NCI-H2196 treated with DMSO at 0.1 percent for 48 hours (cell line): ENCODE data around the gene TMEM163.
"Not testable (repeated sequence)": the region's sequence is repeated elsewhere in the genome, so short reads cannot be mapped to it uniquely, and the experiment has no call there.

Experiments used
- DNase-seq: peaks from one replicate; lab custom pipeline; 2025; ENCODE audit not compliant: unreplicated experiment; lab: John Stamatoyannopoulos, UW

The TMEM163 gene

GRCh38 chr2:134623046-134623445 lies 95.8 kb downstream of the TMEM163 start:
- no peak for DNase-seq

- no peak for DNase-seq
Measured at GRCh38 chr2:134621939-134622705, 96.7 kb downstream of the TMEM163 start.

DNA sequence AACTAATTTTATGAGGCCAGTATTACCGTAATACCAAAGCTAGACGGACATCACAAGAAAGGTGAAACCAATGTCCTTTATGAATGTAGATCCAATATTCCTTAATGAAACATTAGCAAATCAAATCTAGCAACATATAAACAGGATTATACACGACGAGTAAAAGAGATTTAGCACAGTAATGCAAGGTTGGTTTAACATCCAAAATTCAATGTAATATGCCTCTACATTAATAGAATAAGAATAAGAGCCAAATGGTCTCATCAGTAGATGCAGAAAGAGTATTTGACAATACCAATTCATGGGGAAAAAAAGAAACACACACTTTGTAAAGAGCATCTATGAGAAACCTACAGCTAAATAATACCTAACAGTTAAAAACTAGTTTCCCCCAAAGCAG lies 99.5 kb downstream of the TMEM163 start:
- DNase-seq, result no peak

- not testable (repeated sequence) for DNase-seq
Measured at GRCh38 chr2:134615480-134615879, 103.3 kb downstream of the TMEM163 start.

DNA sequence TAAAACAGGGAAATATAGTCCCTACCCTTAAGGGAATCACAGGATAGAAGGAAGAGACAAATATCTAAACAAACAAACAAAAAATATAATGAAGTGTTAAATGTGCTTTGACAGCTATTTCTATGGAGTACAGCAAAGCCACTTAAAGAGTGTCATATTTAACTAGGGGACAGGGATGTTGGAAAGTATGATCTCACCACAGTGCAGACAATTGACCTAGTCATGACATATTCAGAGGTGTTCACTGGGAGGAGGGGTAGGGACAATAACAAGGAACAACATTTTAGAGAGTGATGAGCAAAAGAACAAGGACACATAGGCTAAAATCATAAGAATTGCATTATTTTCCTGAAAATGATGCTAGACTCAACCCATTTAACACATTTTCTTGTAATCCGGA lies 107.5 kb downstream of the TMEM163 start:
- no peak for DNase-seq

- no peak for DNase-seq
Measured at GRCh38 chr2:134610871-134611270, 107.9 kb downstream of the TMEM163 start.

GRCh38 chr2:134609924-134610513 lies 108.8 kb downstream of the TMEM163 start:
- DNase-seq, result no peak

GRCh38 chr2:134603966-134604365 lies 114.8 kb downstream of the TMEM163 start:
- no peak for DNase-seq

- DNase-seq, result no peak
Measured at GRCh38 chr2:134602666-134603065, 116.1 kb downstream of the TMEM163 start.

GRCh38 chr2:134601264-134601663 lies 117.5 kb downstream of the TMEM163 start:
- no peak for DNase-seq

DNA sequence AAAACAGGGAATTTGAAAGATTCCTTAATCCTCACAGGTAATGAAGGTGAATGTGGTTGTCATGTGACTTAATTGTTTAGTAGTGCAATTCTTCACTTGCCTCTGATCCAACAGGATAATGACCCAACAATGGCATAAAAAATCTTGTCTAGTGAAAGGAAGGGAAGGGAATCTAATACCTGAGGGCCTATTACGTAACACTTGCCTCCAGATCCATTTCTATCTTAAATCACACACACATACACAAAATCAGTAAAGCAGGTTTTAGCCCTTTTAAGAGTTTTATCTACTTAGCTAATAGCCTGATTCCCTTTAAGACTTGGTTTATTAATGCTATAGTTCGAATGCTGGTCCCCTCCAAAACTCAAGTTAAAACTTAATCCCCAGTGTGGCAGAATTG lies 118.6 kb downstream of the TMEM163 start:
- no peak for DNase-seq

DNA sequence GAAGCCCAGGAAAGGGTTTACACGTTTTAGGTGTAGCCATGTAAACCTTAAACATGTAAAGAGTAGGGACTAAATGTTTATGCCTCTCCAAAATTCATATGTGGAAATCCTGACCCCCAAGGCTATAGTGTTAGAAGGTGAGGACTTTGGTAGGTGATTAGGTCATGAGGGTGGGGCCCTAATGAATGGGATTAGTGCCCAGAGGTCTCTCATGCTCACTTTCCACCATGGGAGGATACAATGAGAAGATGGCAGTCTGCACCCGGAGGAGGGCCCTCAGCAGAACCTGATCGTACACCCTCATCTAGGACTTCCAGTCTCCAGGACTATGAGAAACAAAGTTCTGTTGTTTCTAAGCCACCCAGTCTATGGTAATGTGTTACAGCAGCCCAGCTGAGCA lies 119.6 kb downstream of the TMEM163 start:
- no peak for DNase-seq

DNA sequence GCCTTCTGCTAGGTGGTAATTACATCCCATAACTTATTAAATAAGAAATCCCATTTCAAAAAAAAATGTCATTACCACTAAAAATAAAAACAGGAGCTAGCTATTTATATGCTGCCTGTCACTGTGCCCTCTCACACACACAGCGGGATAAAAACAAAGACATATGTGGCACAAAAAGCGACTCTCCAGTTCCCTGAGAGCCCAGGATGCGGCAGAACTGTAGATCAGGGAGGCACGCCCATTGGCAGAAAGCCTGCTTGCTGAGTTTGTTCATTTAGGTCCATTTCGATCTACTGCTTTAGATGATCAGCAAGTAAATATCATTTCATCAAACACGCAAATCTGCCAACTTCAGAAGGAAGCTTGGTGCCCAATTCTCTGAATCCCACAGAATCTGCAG lies 124.4 kb downstream of the TMEM163 start:
- no peak for DNase-seq

DNA sequence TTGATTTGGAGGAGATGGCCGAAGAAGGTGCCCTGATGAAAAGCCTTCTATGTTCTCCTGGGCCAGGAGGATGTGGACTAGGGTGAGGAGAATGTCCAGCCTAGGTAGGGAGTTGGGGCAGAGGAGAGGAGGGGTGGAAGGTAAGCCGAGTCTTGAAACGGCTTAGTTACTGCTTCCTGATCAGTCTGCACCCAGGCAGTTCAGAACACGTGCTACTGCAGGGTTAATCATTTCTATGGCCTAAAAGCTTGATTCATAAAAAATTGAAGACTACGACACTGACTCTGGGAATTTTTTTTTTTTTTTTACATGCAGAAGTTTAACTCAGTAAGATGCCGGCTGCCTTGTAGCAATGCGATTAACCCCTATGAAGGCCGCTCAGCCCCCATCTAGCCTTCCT lies 125.3 kb downstream of the TMEM163 start:
- DNase-seq, result no peak

GRCh38 chr2:134592377-134592776 lies 126.4 kb downstream of the TMEM163 start:
- DNase-seq, result no peak

DNA sequence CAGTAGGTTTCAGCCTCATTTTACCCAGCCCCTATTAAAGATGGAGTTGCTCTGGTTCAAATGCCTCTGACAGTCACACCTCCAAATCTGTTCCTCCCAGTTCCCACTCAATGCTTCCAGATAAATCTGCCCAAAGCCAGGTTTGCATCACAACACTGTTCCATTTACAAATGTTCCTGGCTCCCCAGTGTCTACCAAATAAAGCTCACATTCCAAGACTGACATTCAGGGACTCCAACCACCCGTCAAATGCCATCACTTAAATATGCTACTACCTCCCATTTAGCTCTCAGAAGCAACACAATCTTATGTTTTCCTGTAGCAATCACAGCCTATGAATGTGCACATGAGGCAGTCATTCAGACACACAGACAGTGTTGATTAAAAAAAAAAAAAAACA lies 127.3 kb downstream of the TMEM163 start:
- DNase-seq, result no peak

DNA sequence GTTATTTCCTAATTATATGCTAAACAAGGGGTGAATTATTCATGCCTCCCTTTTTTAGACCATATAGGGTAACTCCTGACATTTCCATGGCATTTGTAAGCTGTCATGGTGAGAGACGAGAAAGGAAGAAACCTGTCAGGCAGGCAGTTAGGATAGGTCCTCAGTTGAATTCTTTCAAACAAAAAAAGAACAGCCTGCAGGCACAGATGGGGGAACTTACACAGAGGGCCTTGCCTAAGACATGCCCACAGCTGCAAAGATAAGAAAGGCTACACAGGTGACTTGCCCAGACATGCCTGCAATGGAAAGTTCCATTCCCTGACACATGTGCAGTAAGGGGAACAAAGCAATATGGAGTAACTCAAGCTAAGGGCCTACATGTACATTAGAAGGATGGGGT lies 128.1 kb downstream of the TMEM163 start:
- DNase-seq, result no peak

DNA sequence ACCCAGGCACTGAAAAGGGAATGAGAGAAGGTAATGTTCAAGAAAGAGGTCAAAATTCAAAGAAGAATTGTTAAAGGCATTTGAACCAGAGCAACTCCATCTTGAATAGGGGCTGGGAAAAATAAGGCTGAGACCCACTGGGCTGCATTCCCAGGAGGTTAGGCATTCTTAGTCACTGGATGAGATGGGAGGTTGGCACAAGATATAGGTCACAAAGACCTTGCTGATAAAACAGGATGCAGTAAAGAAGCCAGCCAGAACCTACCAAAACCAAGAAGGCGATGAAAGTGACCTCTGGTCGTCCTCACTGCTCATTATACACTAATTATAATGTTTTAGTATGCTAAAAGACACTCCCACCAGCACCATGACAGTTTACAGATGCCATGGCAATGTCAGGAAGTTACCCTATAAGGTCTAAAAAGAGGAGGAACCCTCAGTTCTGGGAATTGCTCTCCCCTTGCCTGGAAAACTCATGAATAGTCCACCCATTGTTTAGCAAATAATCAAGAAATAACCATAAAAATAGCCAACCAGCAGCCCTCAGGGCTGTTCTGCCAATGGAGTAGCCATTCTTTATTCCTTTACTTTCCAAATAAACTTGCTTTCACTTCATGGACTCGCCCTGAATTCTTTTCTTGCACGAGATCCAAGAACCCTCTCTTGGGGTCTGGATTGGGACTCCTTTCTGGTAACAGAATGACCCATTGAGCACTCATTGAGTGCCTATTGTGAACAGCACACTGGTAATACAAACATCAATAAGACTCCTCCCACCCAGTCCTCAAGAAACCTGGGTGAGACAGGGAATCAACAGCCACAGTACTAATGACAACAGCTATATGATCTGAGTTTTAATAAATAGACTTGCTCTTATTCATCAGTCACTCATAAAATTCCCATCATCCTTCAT lies 129.4 kb downstream of the TMEM163 start:
- not testable (repeated sequence) for DNase-seq

- no peak for DNase-seq
Measured at GRCh38 chr2:134588556-134588955, 130.2 kb downstream of the TMEM163 start.

GRCh38 chr2:134586326-134586965 lies 132.4 kb downstream of the TMEM163 start:
- DNase-seq, result no peak

- no peak for DNase-seq
Measured at GRCh38 chr2:134583997-134584520, 134.7 kb downstream of the TMEM163 start.
